COR-L47 (cell line): Measurements from ENCODE around the gene OR10H4.
"Not testable (repeated sequence)": the region's sequence is repeated elsewhere in the genome, so short reads cannot be mapped to it uniquely, and the experiment has no call there.

ENCODE experiments used
- DNase-seq: peaks from one replicate; lab custom pipeline; 2025; lab: John Stamatoyannopoulos, UW

OR10H4 gene

DNA sequence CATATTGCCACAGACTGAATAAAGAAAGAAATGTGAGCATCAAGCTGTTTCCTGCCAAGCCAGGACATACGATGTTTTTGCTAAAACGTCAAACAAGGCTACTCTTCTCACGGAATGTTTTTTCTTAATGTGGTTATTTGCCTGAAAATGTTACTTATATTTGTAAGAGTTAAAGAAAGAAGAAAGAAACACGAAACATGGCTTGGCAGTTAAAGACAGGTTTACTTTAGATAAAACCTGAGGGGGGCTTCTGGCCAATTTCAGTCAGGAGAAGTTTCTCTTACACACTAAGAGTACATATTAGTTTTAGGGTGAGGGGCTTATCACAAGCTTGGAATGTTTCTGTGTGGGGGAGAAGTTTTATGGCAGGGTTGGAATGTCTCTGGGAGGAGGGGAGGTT, 4.4 kb upstream of the OR10H4 start:
- DNase-seq = no peak

DNA sequence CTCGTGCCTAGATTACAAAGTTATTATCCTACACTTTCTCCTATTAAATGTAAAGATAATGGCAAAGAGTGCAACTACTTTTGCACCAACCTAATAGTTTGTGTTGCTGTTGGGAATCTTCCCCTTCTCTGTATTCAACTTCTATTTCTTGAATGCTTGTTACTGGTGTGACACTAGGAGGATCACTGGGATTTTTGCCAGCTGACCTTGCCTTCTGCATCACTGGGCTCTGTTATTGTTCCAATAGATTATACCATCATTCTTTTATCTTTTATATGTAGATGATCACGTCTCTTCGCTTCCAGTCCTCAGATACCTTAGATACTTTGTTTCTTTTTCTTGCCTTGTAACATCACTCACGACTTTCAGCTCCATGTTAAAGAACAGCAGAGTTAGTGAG, 3.5 kb upstream of the OR10H4 start:
- DNase-seq = no peak

DNA sequence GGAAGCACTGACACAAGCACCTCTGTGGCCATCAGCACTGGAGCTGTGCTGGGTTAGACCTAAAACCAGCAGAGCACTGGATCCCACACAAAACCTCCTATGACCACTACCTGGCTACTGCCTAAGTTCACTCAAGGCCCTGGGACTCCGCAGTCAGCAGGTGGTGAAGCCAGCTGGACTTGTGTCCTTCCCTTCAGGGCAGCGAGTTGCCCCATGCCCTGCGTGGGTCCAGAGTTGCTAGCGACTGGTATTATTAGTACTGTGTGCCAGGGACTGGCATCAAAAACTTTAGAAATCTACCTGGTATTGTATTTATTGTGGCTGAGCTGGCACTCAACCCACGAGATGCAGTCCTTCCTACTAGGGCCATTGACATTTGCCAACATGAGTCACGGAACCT, 6.0 kb downstream of the OR10H4 start:
- DNase-seq = no peak

DNA sequence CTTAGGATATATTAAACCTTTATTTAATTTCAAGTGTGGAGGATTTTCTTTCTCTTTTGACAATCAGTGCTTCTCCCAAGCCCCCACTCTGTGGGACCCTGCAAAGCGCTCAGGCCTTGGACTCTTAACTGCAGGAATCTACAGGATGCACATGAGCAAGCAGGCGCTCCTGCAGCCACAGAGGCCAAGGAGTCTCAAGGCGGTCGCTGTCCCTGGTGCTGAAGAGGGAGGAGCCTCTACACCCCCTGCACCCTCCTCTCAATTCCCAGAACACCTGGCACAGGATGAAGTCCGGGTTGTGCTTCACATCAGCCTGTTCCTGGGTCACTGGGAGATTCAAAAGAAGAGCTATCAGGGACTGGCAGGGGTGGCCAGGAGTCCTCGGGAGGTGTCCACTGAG, 13.5 kb downstream of the OR10H4 start:
- DNase-seq = no peak

DNA sequence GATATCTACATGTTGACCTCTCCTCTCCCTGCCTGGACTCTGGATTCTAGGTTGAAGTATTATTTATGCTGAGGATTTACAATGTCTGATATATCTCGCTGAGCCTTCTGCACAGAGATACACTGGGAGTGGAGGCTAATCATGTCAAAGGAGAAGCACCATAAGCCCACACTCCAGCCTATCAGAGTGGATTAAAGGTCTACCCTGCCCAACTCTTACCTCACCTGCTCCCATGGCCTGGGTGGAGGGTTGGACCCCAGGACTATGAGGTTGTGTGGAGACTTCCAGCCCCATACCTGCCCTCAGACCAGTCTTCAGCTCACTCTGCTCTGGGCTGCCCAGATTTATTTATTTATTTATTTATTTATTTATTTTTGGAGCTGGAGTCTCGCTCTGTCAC, 15.4 kb downstream of the OR10H4 start:
- DNase-seq = no peak

DNA sequence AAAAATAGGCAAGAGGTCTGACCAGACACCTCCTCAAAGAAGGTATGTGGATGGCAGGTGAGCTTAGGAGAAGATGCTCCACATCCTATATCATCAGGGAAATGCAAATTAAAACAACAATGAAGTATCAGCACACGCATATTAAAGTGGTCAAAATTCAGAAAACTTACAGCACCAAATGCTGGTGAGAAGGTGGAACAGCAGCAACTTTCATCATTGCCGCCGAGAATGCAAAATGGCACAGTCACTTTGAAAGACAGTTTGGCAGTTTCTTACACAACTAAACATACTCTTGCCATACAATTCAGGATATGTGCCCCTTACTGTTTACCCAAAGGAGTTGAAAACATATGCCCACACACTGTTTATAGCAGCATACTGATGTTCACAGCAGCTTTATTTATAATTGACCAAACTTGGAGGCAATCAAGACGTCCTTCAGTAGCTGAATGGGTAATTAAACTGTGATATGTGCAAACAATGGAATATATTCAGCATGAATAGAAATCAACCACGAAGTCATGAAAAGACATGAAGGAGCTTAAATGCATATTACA, 22.5 kb downstream of the OR10H4 start:
- no peak for DNase-seq

DNA sequence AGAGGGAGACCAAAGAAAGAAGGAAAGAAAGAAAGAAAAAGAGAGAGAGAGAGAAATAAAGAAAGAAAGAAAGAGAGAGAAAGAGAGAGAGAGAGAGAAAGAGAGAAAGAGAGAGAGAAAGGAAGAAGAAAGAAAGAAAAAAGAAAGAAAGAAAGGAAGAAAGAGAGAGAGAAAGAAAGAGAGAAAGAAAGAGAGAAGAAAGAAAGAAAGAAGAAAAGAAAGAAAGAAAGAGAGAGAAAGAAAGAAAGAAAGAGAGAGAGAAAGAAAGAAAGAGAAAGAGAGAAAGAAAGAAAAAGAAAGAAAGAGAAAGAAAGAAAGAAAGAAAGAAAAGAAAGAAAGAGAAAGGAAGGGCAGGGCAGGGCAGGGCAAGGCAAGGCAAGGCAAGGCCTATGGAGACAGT, 23.2 kb downstream of the OR10H4 start:
- not testable (repeated sequence) for DNase-seq

DNA sequence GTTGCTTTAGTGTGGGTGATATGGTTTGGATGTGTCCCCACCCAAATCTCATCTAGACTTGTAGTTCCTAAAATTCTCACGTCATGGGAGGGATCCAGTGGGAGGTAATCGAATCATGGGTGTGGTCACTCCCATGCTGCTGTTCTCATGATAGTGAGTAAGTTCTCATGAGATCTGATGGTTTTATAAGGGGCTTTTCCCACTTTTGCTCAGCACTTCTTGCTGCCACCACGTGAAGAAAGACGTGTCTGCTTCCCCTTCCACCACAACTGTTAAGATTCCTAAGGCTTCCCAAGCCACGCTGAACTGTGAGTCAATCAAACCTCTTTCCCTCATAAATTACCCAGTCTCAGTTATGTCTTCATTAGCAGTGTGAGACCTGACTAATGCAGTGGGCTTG, 26.0 kb downstream of the OR10H4 start:
- no peak for DNase-seq

DNA sequence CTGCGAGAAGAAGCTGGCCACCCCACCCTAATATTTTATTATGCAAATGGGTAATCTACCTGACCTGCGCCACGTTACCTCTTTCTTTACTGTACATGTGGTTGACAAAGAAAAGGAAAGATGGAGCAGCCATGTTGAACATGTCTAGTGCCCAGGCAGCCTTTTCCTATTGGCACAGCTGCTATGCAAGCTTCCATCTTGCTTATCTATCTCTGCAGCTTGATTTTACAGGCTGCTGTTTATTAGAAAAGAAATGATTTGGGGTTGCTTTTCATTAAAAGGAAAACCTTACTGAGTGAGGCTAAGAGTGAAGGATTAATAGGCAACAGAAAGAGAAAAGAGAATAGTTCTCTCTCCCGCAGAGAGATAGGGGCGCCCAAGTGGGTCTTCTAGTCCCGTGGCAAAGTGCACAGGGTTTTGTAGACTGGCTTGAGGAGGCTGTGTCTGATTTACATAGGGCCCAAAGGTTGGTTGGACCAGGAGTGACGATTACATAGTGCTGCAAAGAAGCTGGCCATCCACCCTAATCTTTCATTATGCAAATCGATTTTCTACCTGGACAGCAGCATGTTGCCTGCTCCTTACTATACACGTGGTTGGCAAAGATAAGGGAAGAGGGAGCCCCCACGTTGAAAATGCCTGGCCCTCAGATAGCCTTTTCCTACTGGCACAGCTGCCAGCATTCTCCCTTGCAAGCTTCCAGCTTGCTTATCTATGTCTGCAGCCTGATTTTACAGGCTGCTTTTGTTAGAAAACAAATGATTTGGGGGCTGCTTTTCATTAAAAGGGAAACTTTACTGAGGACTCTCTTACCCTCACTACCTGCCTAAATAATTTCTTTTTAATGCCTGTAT, 28.3 kb downstream of the OR10H4 start:
- no peak for DNase-seq

DNA sequence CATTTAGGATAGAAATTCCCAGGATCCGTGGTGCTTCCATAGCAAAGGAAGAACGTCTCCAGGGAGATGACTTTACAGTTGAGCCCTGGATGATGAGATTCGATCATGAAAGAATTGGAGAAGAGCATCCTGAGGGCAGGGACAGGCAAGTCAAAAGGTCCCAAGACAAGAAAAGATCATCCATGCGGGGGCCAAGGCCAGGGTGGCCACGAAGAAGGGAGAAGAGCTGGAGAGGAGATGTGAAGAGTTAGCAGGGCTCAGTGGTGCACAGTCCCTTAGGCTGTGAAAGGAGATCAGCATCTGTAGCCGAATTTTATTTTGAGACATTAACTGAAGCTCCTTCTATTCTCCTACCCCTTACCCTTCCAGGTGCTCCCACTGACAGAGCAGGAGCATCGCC, 28.9 kb downstream of the OR10H4 start:
- DNase-seq = no peak

DNA sequence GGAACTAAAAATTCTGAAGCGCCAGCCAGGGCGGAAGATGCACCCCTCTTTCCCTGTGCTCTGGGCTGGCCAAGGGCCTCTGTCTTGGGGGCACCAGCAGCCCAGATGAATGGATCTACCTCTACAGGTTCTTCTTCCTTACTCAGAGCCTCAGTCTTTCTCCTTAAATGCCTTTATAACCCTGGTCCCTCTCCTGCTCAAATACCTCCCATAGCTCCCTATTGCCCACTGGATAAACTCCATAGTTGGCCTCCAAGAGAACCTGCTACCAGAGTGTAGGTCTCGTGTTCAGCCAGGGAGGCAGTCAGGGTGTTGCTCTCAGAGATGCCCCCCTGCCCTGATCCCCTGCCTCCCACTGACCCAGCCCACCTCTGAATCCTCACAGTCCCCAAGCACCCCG, 30.5 kb downstream of the OR10H4 start:
- DNase-seq = no peak

DNA sequence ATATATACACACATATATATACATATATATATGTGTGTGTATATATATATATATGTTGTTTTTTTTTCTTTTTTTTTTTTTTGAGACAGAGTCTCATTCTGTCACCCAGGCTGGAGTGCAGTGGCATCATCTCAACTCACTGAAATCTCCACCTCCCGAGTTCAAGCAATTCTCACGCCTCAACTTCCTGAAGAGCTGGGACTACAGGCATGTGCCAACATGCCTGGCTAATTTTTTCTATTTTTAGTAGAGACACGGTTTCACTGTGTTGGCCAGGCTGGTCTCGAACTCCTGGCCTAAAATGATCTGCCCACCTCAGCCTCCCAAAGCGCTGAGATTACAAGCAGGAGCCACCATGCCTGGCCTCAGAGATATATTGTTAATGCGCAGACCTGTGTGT, 37.0 kb downstream of the OR10H4 start:
- not testable (repeated sequence) for DNase-seq

DNA sequence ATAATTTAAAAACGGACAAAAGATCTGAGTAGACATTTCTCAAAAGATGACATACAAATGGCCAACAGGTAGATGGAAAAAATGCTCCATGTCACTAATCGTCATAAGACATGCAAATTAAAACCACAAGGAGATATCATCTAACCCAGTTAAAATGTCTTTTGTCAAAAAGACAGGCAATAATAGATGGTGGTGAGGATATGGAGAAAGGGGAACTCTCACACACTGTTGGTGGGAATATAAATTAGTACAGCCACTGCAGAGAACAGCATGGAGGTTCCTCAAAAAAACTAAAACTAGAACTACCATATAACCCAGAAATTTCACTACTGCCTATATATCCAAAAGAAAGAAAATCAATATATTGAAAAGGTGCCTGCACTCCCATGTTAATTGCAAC, 37.9 kb downstream of the OR10H4 start:
- DNase-seq = no peak

DNA sequence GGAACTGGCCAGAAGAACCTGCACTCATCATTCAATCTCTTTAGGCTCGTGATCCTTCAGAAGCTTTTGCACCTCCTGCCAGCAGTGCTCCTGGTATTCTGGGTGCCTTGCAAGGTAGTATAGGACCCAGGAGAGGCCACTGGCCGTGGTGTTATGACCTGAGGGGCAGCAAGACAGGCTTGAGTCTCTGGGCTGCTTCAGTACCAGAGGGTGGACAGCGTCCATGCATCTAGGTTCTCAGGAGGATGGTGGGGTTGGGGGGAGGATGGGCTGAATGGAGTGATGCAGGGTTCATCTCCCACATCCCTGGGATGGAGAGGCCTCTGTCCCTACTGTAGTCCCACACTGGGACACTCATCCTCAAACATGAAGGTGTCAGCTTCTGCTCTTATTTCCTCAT, 41.1 kb downstream of the OR10H4 start:
- no peak for DNase-seq

DNA sequence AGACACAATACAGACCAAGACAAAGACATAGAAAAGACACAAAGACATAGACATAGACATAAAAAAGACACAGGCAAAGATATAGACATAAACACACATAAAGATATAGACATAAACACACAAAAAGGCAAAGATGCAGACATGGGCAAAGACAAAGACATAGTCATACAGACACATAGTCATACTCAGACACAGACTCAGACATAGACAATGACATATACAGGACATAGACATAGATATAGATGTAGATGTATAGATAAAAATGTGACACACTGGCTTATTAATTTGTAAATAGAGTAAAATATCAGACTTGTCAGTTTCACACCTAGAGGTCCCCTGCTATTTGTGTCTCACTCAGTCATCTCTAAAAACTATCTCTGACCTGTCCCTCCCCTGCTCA, 42.8 kb downstream of the OR10H4 start:
- DNase-seq = no peak

DNA sequence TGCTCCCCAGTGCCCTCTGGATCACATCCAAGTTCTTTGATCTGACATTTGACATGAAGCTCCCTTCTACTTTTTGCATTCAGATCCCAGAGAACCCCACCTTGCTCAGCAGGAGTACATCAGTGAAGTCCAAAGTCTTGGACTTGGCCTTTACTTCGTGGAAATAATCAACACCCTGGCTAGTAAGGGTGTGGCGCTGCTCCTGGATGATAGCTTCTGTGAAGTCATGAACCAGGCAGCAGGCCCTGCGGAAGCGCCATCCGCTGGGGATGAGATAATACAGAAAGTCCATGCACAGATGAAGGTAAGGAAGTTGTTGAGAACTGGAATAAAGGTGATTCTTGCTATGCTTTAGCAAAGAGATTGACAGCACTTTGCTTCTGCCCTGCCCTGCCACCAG, 43.2 kb downstream of the OR10H4 start:
- DNase-seq = no peak

DNA sequence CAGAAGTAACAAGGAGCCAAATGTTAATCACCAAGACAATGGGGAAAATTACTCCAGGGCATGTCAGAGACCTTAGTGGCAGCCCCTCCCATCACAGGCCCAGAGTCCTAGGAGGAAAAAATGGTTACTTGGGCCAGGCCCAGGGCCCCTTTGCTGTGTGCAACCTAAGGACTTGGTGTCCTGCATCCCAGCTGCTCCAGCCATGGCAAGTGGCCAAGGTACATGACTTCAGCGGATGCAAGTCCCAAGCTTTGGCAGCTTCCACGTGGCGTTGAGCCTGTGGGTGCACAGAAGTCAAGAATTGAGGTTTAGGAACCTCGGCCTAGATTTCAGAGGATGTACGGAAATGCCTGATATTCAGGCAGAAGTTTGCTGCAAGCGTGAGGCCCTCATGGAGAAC, 46.7 kb downstream of the OR10H4 start:
- no peak for DNase-seq

DNA sequence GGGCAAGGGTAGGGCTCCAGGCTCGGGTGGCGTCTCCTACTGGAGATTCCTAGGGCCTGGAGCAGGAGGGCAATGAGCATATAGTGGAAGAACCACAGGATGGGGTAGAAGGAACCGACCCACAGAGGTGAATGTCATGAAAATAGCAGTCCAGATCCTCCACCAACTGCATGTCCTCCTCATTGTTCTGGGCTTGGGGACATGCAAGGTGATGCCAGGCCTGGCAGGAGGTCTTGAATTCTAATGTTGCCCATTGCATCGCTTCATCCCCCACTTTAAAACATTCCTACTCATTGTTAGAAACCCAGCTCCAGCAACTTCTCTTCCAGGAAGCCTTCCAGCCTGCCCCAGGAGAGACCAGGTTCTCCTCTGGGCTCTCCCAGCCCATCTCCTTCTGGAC, 49.4 kb downstream of the OR10H4 start:
- no peak for DNase-seq
